GM18907 (cell line): ENCODE results near the gene CADPS2.

Experiments
- ATAC-seq: cut with Tn5 transposase; IDR thresholded peaks from one replicate; pipeline ENCODE4 v1.9.1; 2021; ENCODE audit warnings: mild to moderate bottlenecking, moderate library complexity; ENCODE audit not compliant: unreplicated experiment

Gene CADPS2

DNA sequence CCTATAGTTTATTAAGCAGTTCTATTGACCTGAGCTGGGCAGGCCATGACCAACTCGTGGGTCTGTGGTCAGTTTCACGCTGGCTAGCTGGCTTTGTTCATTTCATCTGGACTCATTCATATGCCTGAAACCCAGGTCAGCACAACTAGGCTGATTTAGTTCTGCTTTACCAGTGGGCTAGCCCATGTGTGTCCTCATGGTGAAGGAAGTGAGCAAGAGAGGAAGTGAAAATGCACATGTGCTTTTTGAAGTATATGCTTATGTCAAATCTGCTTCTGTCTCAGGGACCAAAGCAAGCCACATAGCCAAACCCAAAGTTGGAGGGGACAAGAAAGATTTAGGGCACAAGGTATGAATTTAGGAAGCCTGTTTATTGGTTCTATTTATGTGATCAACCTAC is 341.8 kb downstream of the CADPS2 start:
- ATAC-seq, result peak; percentile 94

DNA sequence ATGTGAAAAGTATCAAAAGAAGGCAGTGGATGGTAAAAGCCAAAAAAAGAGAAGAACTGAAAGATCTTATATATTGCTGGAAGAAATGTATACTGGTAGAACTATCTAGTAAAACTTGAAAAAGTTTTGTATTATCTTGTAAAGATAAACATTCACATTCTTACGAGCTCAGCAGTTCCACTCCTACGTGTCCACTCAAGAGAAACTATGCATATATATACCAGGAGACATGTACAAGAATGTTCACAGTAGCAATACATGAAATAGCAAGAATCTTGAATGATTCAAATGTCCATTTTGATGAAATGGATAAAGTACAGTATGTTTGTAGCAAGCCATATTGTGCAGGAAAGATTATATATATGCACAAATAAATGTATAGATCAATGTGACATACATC is 342.4 kb downstream of the CADPS2 start:
- no peak for ATAC-seq

DNA sequence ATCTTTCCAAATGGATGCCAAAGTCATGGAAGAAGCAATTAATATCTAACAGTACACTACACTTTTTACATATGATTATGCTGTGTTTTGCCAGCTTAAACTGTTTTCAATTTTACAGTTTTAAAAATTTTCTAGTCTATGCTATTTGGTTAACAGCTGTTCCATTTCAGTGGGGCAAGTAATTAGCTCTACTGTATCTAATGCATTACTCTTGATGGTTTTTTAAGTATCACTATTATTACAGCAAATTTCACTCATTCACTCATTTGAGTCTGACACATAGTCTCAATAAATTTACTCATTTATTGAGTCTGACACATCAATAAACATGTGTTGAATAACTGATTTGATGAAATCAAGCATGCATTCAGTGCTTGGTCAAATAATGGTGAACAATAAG is 343.1 kb downstream of the CADPS2 start:
- no peak for ATAC-seq

DNA sequence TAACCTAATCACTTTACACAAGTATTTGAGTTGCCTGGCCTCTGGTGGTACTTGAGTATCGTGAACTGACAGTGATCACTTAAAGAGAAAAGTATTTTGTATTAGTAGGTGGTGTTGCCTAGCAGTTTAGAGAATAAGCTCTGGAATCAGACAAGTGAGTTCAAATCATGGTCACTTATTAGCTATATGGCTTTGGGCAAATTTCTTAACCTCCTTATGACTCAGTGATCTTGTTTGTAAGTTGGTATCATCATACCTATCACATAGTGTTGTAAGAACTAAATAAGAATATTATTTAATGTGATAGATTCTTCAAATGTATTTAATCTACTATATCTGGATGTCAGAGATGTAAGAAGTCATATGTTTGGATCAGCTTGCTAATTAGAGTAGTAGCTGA is 351.2 kb downstream of the CADPS2 start:
- no peak for ATAC-seq

DNA sequence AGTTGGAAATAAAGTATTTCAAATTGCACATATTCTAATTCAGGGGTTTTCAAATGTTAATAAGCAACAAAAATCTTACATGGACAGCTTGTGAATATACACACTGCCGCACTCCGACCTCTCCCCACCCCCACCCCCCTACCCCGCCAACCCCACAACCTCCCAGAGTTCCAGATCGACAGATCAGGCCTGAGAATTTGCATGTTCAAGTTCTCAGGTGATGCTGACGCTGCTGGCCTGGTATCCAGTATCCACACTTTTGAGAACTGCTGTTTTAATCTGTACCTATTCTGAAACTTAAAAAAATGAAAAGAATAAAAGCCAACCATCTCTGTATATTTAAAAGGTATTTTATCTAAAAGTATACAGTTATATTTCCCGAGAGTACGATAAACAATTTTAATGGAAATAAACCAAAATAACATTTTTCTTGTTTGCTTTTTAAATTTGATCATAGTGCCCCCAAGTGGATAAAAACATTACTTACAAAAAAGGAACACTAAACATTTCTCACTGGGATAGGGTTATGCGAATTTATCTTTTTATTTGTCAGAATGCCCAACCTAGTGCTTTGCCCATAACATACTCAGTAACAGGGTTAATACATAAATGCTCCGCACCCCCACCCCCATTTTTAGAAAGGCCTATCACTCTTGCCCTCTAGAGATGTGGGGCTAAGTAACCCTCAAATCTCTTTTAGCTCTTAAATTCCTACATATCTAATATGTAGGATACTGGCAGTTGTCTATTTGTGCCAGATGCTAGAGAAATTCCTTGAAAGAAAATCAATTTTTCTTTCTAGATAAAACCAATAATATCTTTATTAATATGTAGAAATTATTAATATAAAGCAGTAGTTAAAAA is 353.6 kb downstream of the CADPS2 start:
- no peak for ATAC-seq

DNA sequence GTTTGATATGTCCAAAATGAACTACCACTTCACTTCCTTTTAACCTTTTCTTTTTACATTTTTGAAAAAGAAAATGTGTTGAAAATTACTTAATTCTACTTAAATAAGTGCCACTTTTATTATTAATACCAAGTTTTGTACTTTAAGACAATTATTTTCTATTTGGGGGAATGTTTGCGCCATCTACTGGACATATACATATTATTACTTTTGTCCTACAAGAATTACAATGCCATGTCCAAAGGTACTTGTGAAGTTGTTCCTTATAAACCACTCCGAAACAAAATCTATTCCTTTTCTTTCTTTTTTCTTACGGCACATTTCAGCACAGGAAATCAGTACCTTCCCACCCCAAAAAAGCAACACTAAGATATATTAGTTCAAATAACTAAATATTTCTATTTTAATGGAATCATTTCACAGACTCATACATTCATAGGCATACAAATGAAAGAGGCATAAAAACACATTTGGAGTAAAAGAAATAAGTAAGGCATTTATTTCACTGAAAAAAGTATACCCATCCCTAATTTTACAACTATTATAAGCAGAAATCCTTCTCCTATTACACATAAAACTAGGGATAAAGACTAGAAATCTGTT is 357.3 kb downstream of the CADPS2 start:
- ATAC-seq, result peak; percentile 51

DNA sequence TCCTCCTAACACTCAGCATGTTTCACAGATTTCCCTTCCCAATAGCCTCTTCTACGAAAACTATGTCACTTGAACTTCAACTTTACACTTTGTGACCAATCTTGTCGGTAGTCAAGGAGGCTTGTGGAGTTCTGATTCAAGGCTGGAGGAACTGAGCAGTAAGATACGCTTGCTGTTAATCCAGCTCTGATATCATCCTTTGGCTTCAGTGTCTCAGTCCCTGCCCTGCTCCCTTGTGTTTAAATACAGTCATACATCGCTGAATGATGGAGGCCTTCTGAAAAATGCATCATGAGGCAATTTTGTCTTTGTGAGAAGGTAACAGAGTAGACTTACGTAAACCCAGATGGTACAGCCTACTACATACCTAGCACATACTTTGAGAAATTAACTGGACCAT is 360.9 kb downstream of the CADPS2 start:
- ATAC-seq, result no peak

DNA sequence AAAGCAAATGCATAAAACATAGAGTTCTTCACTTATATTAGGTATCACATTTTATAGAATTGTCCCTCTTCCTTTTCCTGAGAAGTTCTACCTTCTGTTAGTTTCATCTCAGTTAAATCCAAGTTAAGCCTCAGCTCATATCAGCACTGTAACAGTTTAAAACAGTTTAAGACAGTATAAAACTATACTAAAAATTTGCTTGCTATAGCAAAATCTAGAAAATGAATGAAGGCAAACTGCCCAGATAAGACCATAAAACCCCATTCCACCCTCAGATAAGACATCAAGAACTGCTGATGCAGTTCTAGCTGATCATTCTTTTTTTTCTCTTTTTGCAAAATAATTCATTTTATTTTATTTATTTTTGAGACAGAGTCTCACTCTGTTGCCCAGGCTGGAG is 364.5 kb downstream of the CADPS2 start:
- no peak for ATAC-seq

DNA sequence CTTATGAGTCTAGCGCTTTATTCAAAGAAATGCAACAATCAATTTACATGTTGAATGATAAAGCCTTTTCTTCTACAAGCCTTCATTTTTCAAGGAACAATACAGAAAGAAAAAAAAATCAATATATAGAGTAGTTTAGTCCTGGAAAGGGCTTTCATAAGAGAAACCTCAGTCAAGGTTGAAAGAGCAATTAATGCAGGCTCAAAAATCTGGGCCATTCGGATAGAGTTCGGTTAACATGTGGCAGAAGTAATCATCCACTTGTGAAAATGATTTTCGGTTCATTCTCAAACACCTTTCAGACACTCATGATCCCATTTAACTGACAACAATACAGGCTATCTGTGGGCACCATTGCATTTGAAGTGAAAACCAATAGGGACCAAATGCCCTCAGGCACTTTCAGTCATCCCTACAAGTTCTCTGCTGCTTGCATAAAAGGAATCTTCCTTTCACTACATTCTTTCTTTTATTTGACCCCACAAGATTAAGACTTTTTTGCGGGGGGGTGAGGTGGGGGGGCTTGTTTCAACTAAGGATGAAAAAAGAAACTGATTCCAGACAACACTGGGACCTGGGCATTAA is 365.2 kb downstream of the CADPS2 start:
- ATAC-seq, result no peak

DNA sequence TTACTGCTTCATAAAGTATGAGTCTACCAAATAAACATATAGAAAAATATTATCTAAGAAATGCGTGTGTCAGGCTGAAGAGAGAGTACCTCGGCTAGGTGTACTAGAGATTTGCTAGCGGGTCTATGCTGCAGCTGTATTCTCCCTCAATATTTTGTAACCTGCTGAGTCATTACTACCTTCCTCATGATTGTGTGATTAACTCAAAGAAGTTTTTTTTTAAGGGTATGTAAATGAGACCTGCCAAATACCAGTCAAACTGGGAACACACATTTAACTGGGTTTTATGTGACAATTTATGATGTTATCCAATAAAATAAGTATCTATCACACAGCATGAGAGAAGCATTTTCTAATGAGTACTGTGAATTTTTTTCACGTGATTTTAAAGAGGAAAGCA is 367.8 kb downstream of the CADPS2 start:
- no peak for ATAC-seq

DNA sequence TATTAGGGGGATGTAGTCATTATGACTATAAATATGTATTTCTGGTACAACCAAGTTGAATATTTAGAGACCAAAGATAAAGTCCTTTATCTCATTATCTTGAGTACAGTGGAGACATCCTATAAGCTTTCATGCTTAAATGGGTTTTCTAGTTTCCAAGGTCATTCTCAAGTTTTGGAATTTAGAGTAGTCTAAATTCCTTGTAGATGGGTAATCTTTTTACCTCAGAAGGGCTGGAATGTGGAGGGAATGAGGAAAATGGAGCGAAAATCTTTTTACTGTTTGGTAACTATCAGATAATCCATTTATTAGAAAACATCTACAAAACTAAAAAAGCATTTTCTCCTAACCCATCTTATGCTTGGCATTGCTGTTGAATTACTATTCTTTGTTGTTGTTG is 368.7 kb downstream of the CADPS2 start:
- no peak for ATAC-seq

DNA sequence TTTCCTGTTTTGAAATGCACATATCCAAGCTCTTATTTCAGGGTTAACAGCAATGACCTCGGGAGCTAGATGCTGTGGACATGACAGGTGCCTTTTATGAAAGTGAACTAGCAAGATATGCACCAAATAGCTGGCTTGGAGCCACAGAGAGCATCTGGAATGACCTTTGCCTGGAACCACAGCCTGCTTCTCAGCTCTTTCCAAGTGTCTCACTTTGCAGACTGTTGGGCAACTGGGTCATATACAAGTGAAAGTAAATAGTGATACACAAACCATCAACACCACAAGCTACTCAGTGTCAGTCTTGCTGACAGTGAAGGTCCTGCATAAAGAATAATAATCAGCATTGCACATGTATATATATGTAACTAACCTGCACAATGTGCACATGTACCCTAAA is 370.9 kb downstream of the CADPS2 start:
- no peak for ATAC-seq

DNA sequence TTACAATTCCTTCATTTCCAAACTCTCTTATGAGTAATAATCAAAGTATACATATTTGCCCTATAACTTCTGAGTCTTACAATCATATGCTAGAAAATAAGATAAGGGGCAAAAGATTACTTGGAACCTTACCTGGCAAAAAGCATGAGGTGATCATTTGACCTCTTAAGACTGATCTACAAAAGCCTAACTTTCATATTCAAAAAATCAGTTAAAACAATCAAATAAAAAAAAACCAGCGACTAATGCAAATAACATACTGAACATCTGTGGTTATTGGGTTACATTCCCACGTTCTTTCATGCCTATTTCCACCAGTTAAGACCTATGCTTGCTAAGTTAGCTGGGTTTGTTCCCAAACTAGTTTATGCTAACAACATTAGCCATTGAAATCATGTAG is 375.0 kb downstream of the CADPS2 start:
- no peak for ATAC-seq

DNA sequence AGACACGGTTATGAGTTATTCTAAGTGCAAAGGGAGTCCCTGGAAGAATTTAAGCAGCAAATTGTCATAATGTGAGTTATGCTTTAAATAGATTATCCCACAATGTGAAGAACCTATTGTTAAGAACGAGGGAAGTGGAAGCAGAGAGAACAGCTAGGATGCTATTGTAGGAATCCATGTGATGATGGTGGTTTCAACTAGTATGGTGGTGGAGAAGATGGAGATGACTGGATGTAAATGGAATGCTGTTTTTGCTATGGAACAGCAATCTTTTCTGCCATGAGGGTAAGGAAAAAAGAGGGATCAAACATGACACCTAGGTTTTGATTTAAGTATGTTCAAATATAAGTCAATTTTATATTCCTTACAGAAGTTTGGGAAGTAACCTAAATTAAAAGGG is 378.7 kb downstream of the CADPS2 start:
- ATAC-seq, result no peak

DNA sequence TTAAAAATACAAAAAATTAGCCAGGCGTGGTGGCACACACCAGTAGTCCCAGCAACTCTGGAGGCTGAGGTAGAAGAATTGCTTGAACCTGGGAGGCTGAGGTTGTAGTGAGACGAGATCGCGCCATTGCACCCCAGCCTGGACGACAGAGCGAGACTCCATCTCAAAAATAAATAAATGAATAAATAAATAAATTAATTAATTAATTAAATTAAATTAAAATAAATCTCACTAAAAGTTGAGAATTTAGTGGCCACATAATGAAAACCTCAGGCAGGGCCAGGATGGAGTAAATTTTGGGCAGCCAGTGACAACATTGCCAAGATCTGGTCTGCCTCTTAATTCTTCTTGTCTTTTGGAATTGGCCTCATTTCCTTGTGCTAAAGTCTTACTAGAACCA is 394.3 kb downstream of the CADPS2 start:
- no peak for ATAC-seq

DNA sequence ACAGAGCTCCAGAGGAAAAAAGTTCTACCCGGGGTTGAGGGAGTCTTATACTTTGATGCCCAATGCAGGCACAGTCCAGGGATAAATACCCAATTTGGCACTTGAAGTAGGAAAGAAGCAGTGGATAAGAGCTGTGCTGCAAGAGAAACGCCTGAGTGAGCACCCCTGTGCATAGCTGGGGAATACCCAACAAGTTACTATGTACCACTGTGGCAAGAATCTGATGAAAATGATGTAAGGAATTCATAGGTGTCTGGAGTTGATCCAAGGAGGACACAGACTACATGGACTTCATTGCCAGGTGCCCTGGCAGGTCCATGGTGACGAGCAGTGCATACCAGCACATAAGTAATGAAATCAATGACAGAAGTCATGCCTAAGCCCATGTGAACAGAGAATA is 398.0 kb downstream of the CADPS2 start:
- no peak for ATAC-seq

DNA sequence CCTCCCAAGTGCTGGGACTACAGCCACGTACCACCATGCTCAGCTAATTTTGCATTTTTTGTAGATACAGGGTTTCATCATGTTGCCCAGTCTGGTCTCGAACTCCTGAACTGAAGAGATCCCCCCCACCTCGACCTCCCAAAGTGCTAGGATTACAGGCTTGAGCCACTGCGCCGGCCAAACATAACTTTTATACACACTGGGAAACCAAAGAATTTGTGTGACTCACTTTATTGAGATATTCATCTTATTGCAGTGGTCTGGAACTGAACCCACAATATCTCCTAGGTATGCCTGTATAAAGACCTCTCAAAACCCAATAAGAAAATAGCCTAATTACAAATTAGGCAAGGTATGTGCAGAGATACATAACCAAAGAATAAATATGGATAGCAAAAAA is 399.1 kb downstream of the CADPS2 start:
- ATAC-seq, result no peak

DNA sequence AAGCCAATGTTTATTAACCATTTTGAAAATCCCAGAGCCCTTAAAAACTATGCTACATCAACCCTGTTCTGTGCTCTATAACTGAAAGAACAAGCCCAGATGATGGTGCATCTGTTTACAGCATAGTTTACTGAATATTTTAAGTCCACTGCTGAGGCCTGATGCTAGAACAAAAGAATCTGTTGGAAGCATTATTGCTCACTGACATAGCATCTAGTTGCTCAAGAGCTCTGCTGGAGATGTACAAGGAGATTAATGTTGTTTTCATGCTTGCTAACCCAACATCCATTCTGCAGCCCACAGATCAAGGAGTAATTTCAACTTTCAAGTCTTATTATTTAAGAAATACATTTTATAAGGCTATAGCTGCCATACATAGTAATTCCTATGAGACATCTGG is 400.4 kb downstream of the CADPS2 start:
- ATAC-seq, result no peak

DNA sequence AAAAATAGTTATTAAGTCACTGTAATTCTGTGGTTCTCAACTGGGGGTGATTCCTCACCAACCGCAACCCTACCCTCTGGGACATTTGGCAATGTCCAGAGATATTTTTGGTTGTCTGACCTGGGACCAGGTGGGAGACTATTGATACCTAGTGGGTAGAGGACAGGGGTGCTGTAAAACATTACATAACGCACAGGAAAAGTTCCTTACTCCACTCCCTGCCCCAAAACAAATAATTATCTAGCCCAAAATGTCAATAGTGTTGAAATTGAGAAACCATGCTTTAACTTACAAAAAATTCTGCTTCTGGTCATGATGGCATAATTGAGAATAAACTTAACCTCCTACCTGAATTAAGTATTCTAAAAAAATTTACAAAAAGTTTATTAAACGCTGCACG is 404.0 kb downstream of the CADPS2 start:
- ATAC-seq, result no peak

DNA sequence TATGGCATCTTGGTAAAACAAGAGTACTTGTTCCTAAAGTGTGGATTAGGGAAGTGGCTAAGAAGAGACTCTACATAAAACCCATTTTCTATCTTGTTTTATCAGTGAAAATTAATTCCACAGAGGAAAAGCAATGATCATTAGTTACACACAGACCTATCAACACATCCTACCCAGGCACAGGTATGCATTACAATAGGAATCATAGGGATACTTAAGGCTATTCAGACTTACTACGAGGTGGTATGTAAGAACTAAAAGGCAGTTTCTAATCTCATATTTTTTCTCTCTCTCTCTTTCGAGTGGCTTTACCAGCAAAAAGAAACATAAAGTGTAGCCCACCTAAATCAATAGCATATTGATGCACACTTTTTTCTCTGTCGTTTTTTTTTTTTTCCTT is 415.4 kb downstream of the CADPS2 start:
- ATAC-seq, result no peak

DNA sequence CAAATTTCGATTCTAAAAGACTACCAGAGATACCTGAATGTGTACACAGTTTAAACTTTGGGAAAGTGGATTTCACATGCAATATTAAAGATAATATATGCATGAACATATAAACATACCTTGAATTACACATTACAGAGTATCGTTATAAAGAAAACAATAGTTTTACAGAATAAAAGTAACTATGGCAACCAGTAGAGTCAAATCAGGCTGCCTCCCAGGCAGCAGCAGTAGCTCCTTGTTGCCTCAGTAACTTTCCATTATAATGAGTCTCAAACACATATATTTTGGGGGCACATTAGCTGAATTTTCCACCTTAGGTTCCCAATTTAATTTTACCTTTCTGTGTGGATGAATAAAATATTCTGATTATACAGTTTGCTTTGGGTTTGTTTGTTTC is 417.3 kb downstream of the CADPS2 start:
- no peak for ATAC-seq

DNA sequence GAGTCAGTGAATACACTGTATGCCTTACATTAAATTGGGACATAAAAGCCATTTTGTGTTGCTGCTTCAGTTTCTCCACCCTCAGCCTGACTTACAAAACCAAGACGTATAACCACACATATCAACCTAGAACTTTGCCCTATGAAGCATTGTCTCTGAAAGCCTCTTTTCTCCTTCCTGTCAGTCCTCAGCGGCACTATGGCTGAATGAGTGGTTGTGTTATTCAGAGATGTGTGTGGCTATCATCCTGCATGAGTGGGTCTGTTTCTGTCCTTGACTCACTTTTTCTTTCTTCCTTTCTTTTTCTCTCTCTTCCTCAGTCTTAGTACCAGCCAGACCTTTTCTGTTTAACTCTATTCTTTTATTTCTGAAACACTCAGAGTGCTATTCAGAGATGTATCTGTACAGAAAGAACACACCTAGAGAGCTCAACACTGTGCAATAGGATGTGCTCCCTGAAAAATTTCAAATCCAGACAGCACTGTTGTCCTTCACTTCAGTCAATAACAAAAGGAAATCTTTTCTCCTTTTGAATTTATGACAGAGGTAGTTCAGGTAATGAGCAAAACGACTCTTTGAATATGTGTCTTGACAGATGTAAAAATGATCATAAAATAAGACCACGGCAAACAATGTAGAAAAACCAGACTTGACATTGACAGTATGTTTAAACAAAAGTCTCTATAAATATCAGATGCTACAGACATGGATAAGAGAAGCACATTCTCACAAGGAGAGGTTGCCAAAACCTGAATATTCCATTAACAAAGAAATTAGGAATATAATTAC is 418.4 kb downstream of the CADPS2 start:
- ATAC-seq, result no peak
